CD14-positive monocyte (primary cell): Measurements from ENCODE around the gene ANKRD22. TPM values are rescaled to one million over a fixed set of nuclear protein-coding genes. Genes with fewer than 3 reads are reported as not detected.

Source experiments
- DNase-seq, 3 donors: peaks; one replicate each; pipeline ENCODE4 v3.0.0-alpha.2; 2011 to 2022
- H2AFZ ChIP-seq: 2 replicates; pipeline ENCODE4 v1.6.0; 2012; ENCODE audit warnings: mild to moderate bottlenecking, low read depth, low read length, inconsistent platforms; ENCODE audit not compliant: insufficient read depth, poor library complexity, severe bottlenecking
- H3K27ac ChIP-seq, 2 donors: 1 replicate in 1 of 2; 2 replicates in 1 of 2; pipeline ENCODE4 v1.5.1; 2012 to 2013; ENCODE audit warnings: low read length in 2 of 2, control low read depth in 1 of 2, inconsistent platforms in 1 of 2, low read depth in 1 of 2, mild to moderate bottlenecking in 1 of 2
- H3K27me3 ChIP-seq, 2 donors: one replicate each; pipeline versions ENCODE4 v1.6.0 to v1.6.1; 2011 to 2013; ENCODE audit warnings: low read length in 2 of 2; ENCODE audit not compliant: control insufficient read depth in 2 of 2, insufficient read depth in 2 of 2
- H3K36me3 ChIP-seq, 2 donors: replicated peaks in 1 of 2; 1 replicate in 1 of 2; 2 replicates in 1 of 2; pipeline versions ENCODE4 v1.5.1 to v1.6.1; 2012 to 2013; ENCODE audit warnings: low read length in 2 of 2, control low read depth in 1 of 2, inconsistent platforms in 1 of 2, mild to moderate bottlenecking in 1 of 2; ENCODE audit not compliant: insufficient read depth in 2 of 2, control insufficient read depth in 1 of 2
- H3K4me1 ChIP-seq, 2 donors: 1 replicate in 1 of 2; 2 replicates in 1 of 2; pipeline versions ENCODE4 v1.5.1 to v1.6.1; 2012 to 2013; ENCODE audit warnings: low read length in 2 of 2, control low read depth in 1 of 2, inconsistent platforms in 1 of 2, mild to moderate bottlenecking in 1 of 2, moderate library complexity in 1 of 2; ENCODE audit not compliant: insufficient read depth in 2 of 2, control insufficient read depth in 1 of 2
- H3K4me2 ChIP-seq: replicated peaks from 2 replicates; pipeline ENCODE3; 2012; ENCODE audit warnings: low read length, moderate library complexity, mild to moderate bottlenecking; ENCODE audit not compliant: poor library complexity, severe bottlenecking; ENCODE audit errors: extremely low read depth
- H3K4me3 ChIP-seq, 3 experiments: fragments of 200-600 bp in 1 of 3; sonication (generic) in 1 of 3; replicated peaks in 1 of 3; 1 replicate in 2 of 3; 2 replicates in 1 of 3; pipeline ENCODE4 v1.5.1; 2011 to 2013; ENCODE audit warnings: low read length in 3 of 3, mild to moderate bottlenecking in 3 of 3, control low read depth in 2 of 3, low read depth in 2 of 3, inconsistent platforms in 1 of 3, moderate library complexity in 1 of 3
- H3K79me2 ChIP-seq: 2 replicates; pipeline ENCODE4 v1.6.0; 2012; ENCODE audit warnings: mild to moderate bottlenecking, control low read depth, inconsistent platforms, low read length, moderate library complexity; ENCODE audit not compliant: insufficient read depth
- H3K9ac ChIP-seq: 2 replicates; pipeline ENCODE4 v1.6.0; 2017; ENCODE audit warnings: low read length, mild to moderate bottlenecking; ENCODE audit not compliant: insufficient read depth, poor library complexity, severe bottlenecking
- H3K9me3 ChIP-seq, 2 donors: replicated peaks in 1 of 2; 1 replicate in 1 of 2; 2 replicates in 1 of 2; pipeline versions ENCODE4 v1.5.1 to v1.6.1; 2012 to 2013; ENCODE audit warnings: low read length in 2 of 2, control low read depth in 1 of 2; ENCODE audit not compliant: control insufficient read depth in 1 of 2, insufficient read depth in 1 of 2
- H4K20me1 ChIP-seq: 2 replicates; pipeline ENCODE4 v1.6.0; 2012; ENCODE audit warnings: mild to moderate bottlenecking, low read length, control low read depth, moderate library complexity; ENCODE audit not compliant: insufficient read depth
- H3K27ac Mint-ChIP-seq, 7 donors: one replicate each; pipeline ENCODE4 v1.8.0; 2020; ENCODE audit warnings: mild to moderate bottlenecking in 7 of 7, mixed read lengths in 7 of 7, moderate library complexity in 6 of 7, inconsistent platforms in 2 of 7
- H3K27me3 Mint-ChIP-seq, 3 donors: one replicate each; pipeline ENCODE4 v1.8.0; 2021 to 2022; ENCODE audit warnings: low read depth in 3 of 3, mild to moderate bottlenecking in 3 of 3, mixed read lengths in 3 of 3, moderate library complexity in 3 of 3, inconsistent platforms in 1 of 3
- H3K36me3 Mint-ChIP-seq, 2 donors: one replicate each; pipeline ENCODE4 v1.8.0; 2020; ENCODE audit warnings: mixed read lengths in 2 of 2, inconsistent platforms in 1 of 2, mild to moderate bottlenecking in 1 of 2
- H3K4me1 Mint-ChIP-seq: one replicate; pipeline ENCODE4 v1.8.0; 2020; ENCODE audit warnings: mild to moderate bottlenecking, mixed read lengths
- H3K4me3 Mint-ChIP-seq, 2 donors: one replicate each; pipeline ENCODE4 v1.8.0; 2020; ENCODE audit warnings: mild to moderate bottlenecking in 2 of 2, mixed read lengths in 2 of 2, moderate library complexity in 1 of 2
- H3K9me3 Mint-ChIP-seq, 7 donors: one replicate each; pipeline ENCODE4 v1.8.0; 2020 to 2022; ENCODE audit warnings: mixed read lengths in 7 of 7, mild to moderate bottlenecking in 6 of 7, moderate library complexity in 6 of 7, inconsistent platforms in 2 of 7
- WGBS: methylation state at CpG from one replicate; pipeline ENCODE4 v1.1.5; 2013; ENCODE audit warnings: missing lambda C conversion rate; ENCODE audit not compliant: insufficient coverage; 5-methylcytosine and 5-hydroxymethylcytosine counted together
- intact Hi-C, 2 donors: fragments of 100-400 bp; cut with micrococcal nuclease; formaldehyde crosslinking; loops; one replicate each; pipeline versions ENCODE4 v1.15.0 to v1.15.1; 2023
- polyA plus RNA-seq, 3 donors: library from polyadenylated mRNA; depleted of rRNA in 1 of 3; unstranded in 2 of 3; stranded (reverse) in 1 of 3; fragments of 300-500 nt in 2 of 3; fragments of >200 nt in 1 of 3; fragmentation: Illumina TruSeq in 2 of 3; gene quantifications; 1 replicate in 2 of 3; 2 replicates in 1 of 3; pipeline ENCODE4 v1.2.3, GENCODE V29; 2012 to 2021
- TF ChIP-seq, protein P1 (sequence below): fragments of 200-600 bp; IDR thresholded peaks from one replicate; pipeline ENCODE4 v1.8.0; 2022; ENCODE audit warnings: antibody characterized with exemption, mild to moderate bottlenecking

ANKRD22 gene
- polyA plus RNA-seq, 3 donors: 2.7 to 3.5 (median 3.2) TPM

- no peaks in the 10 kb centered on the region for H3K4me1 ChIP-seq
- Mint-ChIP-seq H3K36me3 (no peaks in the 10 kb centered on the region), H3K4me1 (peaks cover 12% of the 10 kb centered on the region), H3K27ac (no peak overlapping the region), H3K27me3 (peaks cover 0 to 2% (median 0%) of the 10 kb centered on the region in 3 donors), H3K9me3 (peaks cover 0 to 3% (median 0%) of the 10 kb centered on the region in 7 donors), H3K4me3 (no peak overlapping the region)
- H4K20me1 ChIP-seq: no peaks in the 10 kb centered on the region
- H3K9ac ChIP-seq: no peak overlapping the region
- H3K36me3 ChIP-seq: no peaks in the 10 kb centered on the region
- no peak for DNase-seq
- no peaks in the 10 kb centered on the region for H3K79me2 ChIP-seq
- H3K27ac ChIP-seq: no peak overlapping the region
- no peaks in the 10 kb centered on the region for H3K27me3 ChIP-seq
- H3K4me3 ChIP-seq: no peak overlapping the region
- TF ChIP-seq, protein P1, sequence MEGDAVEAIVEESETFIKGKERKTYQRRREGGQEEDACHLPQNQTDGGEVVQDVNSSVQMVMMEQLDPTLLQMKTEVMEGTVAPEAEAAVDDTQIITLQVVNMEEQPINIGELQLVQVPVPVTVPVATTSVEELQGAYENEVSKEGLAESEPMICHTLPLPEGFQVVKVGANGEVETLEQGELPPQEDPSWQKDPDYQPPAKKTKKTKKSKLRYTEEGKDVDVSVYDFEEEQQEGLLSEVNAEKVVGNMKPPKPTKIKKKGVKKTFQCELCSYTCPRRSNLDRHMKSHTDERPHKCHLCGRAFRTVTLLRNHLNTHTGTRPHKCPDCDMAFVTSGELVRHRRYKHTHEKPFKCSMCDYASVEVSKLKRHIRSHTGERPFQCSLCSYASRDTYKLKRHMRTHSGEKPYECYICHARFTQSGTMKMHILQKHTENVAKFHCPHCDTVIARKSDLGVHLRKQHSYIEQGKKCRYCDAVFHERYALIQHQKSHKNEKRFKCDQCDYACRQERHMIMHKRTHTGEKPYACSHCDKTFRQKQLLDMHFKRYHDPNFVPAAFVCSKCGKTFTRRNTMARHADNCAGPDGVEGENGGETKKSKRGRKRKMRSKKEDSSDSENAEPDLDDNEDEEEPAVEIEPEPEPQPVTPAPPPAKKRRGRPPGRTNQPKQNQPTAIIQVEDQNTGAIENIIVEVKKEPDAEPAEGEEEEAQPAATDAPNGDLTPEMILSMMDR: no peak
- no peak overlapping the region for H2AFZ ChIP-seq
- intact Hi-C loops: loop anchor here in 1 of 2 donors (10.0 kb wide), 1 partner anchor 118 kb away; no protein-coding TSS in a partner anchor
- no peaks in the 10 kb centered on the region for H3K9me3 ChIP-seq
- H3K4me2 ChIP-seq: no peak overlapping the region
- WGBS: 100% methylated on average over 1 of the region's 6 CpGs
These were observed 38.4 kb downstream of the ANKRD22 start for GRCh38 chr10:88813200-88813599.

DNA sequence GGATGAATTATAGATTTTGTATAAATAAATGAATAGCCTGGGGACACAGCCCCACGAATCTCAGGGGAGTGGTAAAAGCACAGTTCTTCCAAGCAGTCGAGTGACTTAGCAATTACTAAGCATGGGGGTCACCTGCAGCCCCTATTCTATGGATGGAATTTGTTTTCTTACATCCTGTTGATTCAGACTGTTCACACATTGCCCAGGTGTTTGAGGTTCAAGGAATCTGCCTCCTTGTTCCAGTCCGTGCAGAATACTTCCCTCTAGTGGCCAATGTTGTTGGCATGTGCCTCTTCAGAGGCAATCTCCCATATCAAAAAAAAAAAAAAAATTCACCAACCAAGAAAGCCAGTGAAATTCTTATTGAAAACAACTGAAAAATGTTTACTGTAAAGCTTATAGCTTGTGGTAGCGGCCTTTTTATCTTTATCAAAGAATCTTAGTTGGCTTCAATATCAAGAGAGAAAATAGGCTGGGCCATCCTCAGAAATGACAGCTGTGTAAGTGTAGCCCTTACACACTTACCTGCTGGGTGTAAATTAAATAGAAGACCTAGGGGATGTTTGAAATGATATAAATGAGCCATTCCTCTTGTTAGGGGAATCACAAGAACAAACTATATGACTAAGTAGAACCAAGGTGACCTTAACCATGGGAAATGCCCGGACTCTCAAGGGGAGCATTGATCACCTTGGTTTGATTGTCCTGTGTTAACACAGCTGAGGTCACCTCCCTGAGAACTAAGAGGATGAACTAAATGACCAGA, 41.3 kb downstream of the ANKRD22 start:
- H3K27ac ChIP-seq: no peak overlapping the region
- no peaks in the 10 kb centered on the region for H3K4me1 ChIP-seq
- peak; percentile 47 to 67 (median 66) for DNase-seq
- no peak overlapping the region for H3K9ac ChIP-seq
- H3K9me3 ChIP-seq: no peaks in the 10 kb centered on the region
- H3K79me2 ChIP-seq: no peaks in the 10 kb centered on the region
- no peaks in the 10 kb centered on the region for H3K27me3 ChIP-seq
- Mint-ChIP-seq H3K27ac (peak overlapping the region in 2 of 7 donors; percentile 5 to 31), H3K9me3 (peaks cover 0 to 3% (median 0%) of the 10 kb centered on the region in 7 donors), H3K36me3 (no peaks in the 10 kb centered on the region), H3K27me3 (peaks cover 0 to 2% (median 0%) of the 10 kb centered on the region in 3 donors), H3K4me3 (no peak overlapping the region), H3K4me1 (peaks cover 12% of the 10 kb centered on the region)
- intact Hi-C loops: loop anchor here in 1 of 2 donors (10.0 kb wide), 1 partner anchor 116 kb away; no protein-coding TSS in a partner anchor
- no peak overlapping the region for H3K4me2 ChIP-seq
- H3K36me3 ChIP-seq: no peaks in the 10 kb centered on the region
- no peak overlapping the region for H2AFZ ChIP-seq
- 62% methylated on average over 2 of the region's 5 CpGs for WGBS
- TF ChIP-seq, protein P1: peak; percentile 85
- H4K20me1 ChIP-seq: no peaks in the 10 kb centered on the region
- no peak overlapping the region for H3K4me3 ChIP-seq
